HepG2 (cell line): Measurements from ENCODE around the gene CMIP. TPM values are rescaled to one million over a fixed set of nuclear protein-coding genes. Genes with fewer than 3 reads are reported as not detected.

ENCODE experiments used
- AGO1 ChIP-seq: fragments of 200-400 bp; formaldehyde crosslinking; IDR thresholded peaks from 2 replicates; pipeline ENCODE4 v1.6.1; 2017; ENCODE audit warnings: mild to moderate bottlenecking, low read depth, low read length, moderate library complexity; ENCODE audit not compliant: poor library complexity, severe bottlenecking
- ARNTL ChIP-seq: sonication (generic); formaldehyde crosslinking; IDR thresholded peaks from 2 replicates; pipeline ENCODE4 v1.4.0; 2020; ENCODE audit warnings: mild to moderate bottlenecking, missing genetic modification reagents
- CHD4 ChIP-seq: fragments of 200-600 bp; sonication (generic); IDR thresholded peaks from 2 replicates; pipeline ENCODE4 v1.7.0; 2017; ENCODE audit warnings: mild to moderate bottlenecking, low read length, borderline replicate concordance
- E2F2 ChIP-seq: sonication (generic); formaldehyde crosslinking; IDR thresholded peaks from 2 replicates; pipeline ENCODE4 v1.4.0; 2020; ENCODE audit warnings: missing genetic modification reagents, borderline replicate concordance
- FOXP4 ChIP-seq: sonication (generic); formaldehyde crosslinking; IDR thresholded peaks from 2 replicates; pipeline ENCODE4 v1.4.0; 2020; ENCODE audit warnings: missing genetic modification reagents
- KMT2A ChIP-seq: sonication (generic); formaldehyde crosslinking; IDR thresholded peaks from 2 replicates; pipeline ENCODE4 v1.4.0; 2020; ENCODE audit warnings: missing genetic modification reagents
- KMT2B ChIP-seq: IDR thresholded peaks from 2 replicates; pipeline ENCODE4 v1.6.1; 2016; ENCODE audit warnings: missing genetic modification reagents, missing compliant biosample characterization
- LCORL ChIP-seq, 2 experiments: fragments of 450-650 bp in 1 of 2; sonication (generic) in 1 of 2; formaldehyde crosslinking in 1 of 2; IDR thresholded peaks; 2 replicates each; pipeline versions ENCODE4 v1.5.0 to v1.6.1; 2017 to 2020; ENCODE audit warnings: antibody characterized with exemption in 1 of 2, missing genetic modification reagents in 1 of 2
- MEF2D ChIP-seq: sonication (generic); formaldehyde crosslinking; IDR thresholded peaks from 2 replicates; pipeline ENCODE4 v1.5.1; 2020; ENCODE audit warnings: mild to moderate bottlenecking, missing genetic modification reagents
- MEIS2 ChIP-seq: sonication (generic); formaldehyde crosslinking; IDR thresholded peaks from 2 replicates; pipeline ENCODE4 v1.9.0; 2021; ENCODE audit warnings: mild to moderate bottlenecking, missing genetic modification reagents
- STAG1 ChIP-seq: sonication (generic); formaldehyde crosslinking; IDR thresholded peaks from 2 replicates; pipeline ENCODE4 v1.4.0; 2020; ENCODE audit warnings: missing genetic modification reagents
- ZFP90 ChIP-seq: sonication (generic); formaldehyde crosslinking; IDR thresholded peaks from 2 replicates; pipeline ENCODE4 v1.8.0; 2022; ENCODE audit warnings: missing genetic modification reagents, mild to moderate bottlenecking, inconsistent platforms, borderline replicate concordance
- ZNF292 ChIP-seq: sonication (generic); formaldehyde crosslinking; IDR thresholded peaks from 2 replicates; pipeline ENCODE4 v1.8.1; 2022; ENCODE audit warnings: mild to moderate bottlenecking, low read depth, missing genetic modification reagents, borderline replicate concordance
- ZNF562 ChIP-seq: sonication (generic); formaldehyde crosslinking; IDR thresholded peaks from 2 replicates; pipeline ENCODE4 v1.8.0; 2022; ENCODE audit warnings: missing genetic modification reagents, borderline replicate concordance
- ZNF629 ChIP-seq: sonication (generic); formaldehyde crosslinking; conservative IDR thresholded peaks from 2 replicates; pipeline ENCODE4 v1.5.0; 2020; ENCODE audit warnings: missing genetic modification reagents
- ZNF672 ChIP-seq: sonication (generic); formaldehyde crosslinking; IDR thresholded peaks from 2 replicates; pipeline ENCODE4 v1.8.1; 2022; ENCODE audit warnings: missing genetic modification reagents
- ZNF800 ChIP-seq: sonication (generic); formaldehyde crosslinking; IDR thresholded peaks from 2 replicates; pipeline ENCODE4 v1.4.0; 2020; ENCODE audit warnings: missing genetic modification reagents
- polyA plus RNA-seq, 8 experiments: library from polyadenylated mRNA; depleted of rRNA in 3 of 8; stranded (reverse) in 7 of 8; unstranded in 1 of 8; fragments of >200 nt; fragmentation: Illumina TruSeq in 4 of 8; extraction: Trizol in 4 of 8; gene quantifications; 2 replicates each; pipeline versions ENCODE4 v1.2.1 to v1.2.3, GENCODE V29; 2011 to 2016; ENCODE audit warnings: low read depth in 4 of 8, missing spikeins in 1 of 8, mixed read lengths in 1 of 8; ENCODE audit not compliant: insufficient read depth in 1 of 8
- total RNA-seq, 5 experiments: library from RNA; depleted of rRNA; stranded (reverse); fragments of >200 nt; fragmentation: Illumina TruSeq; extraction: Trizol; gene quantifications; 2 replicates each; pipeline ENCODE4 v1.2.3, GENCODE V29; 2016; ENCODE audit warnings: low read depth in 1 of 5
- TF ChIP-seq, protein P1 (sequence below): IDR thresholded peaks from 2 replicates; pipeline ENCODE4 v1.6.1; 2018; ENCODE audit warnings: missing genetic modification reagents
- TF ChIP-seq, protein P2 (sequence below): sonication (generic); formaldehyde crosslinking; IDR thresholded peaks from 2 replicates; pipeline ENCODE4 v1.4.0; 2020; ENCODE audit warnings: missing genetic modification reagents
- TF ChIP-seq, protein P3 (sequence below): sonication (generic); formaldehyde crosslinking; IDR thresholded peaks from 2 replicates; pipeline ENCODE4 v1.8.1; 2023; ENCODE audit warnings: mild to moderate bottlenecking, inconsistent platforms, moderate library complexity, missing genetic modification reagents, borderline replicate concordance

Gene CMIP
- total and polyA plus RNA-seq, 2 of the 13 experiments (the other 11 are each of a cell fraction or from before 2014, with no cell fraction given): 10.9 to 18.1 TPM

DNA sequence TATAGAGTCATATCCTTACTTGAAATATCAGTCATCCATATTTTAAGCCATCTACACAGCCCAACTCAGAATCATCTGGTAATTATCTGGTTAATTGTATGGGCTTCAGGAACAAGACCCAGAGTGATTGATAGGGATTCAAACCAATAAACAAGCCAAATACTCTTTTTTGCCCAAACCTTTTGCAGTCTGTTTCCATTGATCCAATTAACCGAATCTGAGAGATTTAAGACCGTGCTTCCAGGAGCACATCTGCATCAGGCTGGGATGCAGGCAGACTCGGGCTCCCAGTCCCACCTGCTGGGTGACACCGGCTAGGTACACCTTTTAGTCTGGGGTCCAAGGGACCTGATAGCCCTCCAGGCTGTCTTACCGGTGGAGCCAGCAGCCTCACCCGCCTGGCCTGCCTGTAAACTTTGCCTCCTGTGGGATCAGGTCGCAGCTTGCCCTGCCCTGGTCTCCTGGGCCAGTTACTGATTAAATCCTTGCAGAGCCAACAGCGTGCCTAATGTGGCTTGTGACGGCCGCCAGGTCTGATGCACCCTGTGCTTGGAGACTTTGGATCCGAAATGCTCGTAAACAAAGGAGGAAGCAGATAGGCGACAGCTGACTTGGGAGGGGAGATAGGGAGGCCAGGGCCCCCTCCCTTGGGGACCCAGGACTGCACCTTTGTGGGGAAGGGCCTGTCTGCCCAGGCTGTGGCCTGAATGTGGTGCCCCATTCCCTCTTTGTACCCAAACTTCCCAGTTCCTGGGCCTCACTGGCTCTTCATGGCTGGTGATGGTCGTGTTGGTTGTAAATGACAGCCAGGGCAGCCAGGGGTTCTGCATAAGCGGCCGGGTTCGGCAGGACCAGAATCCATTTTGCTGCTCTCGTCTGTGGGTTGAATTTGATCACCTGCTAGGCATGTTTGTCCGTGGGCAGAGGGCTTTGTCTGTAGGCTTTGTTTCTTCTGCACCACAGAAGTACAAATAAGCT is 3.8 kb downstream of the CMIP start (continued):
- peak; percentile 71; the same call in 1 of the 2 replicates for TF ChIP-seq ZNF800
- TF ChIP-seq ZFP90: peak; percentile 84
- peak; percentile 99 for TF ChIP-seq ZNF292 (CRISPR knock-in tag)
- peak; percentile 74 for TF ChIP-seq ZNF629 (CRISPR knock-in tag)
- peak; percentile 45 for TF ChIP-seq STAG1
- no peak for TF ChIP-seq LCORL (IDR thresholded peaks at IDR 0.05)
- peak; percentile 100 for TF ChIP-seq LCORL (CRISPR knock-in tag; IDR thresholded peaks at IDR 0.05)
- peak; percentile 90 for TF ChIP-seq ARNTL (CRISPR knock-in tag)
- TF ChIP-seq, protein P1, sequence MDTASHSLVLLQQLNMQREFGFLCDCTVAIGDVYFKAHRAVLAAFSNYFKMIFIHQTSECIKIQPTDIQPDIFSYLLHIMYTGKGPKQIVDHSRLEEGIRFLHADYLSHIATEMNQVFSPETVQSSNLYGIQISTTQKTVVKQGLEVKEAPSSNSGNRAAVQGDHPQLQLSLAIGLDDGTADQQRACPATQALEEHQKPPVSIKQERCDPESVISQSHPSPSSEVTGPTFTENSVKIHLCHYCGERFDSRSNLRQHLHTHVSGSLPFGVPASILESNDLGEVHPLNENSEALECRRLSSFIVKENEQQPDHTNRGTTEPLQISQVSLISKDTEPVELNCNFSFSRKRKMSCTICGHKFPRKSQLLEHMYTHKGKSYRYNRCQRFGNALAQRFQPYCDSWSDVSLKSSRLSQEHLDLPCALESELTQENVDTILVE: peak; percentile 94
- TF ChIP-seq MEIS2 (CRISPR knock-in tag): peak; percentile 98
- TF ChIP-seq, protein P2, sequence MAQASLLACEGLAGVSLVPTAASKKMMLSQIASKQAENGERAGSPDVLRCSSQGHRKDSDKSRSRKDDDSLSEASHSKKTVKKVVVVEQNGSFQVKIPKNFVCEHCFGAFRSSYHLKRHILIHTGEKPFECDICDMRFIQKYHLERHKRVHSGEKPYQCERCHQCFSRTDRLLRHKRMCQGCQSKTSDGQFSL (CRISPR knock-in tag): peak; percentile 39
- TF ChIP-seq ZNF562 (CRISPR knock-in tag): no peak
- TF ChIP-seq E2F2 (CRISPR knock-in tag): 0 out of 2 replicates have a peak, but pooled peaks have one; percentile 20
- TF ChIP-seq KMT2A: peak; percentile 98
- peak; percentile 35 for TF ChIP-seq AGO1
- TF ChIP-seq, protein P3, sequence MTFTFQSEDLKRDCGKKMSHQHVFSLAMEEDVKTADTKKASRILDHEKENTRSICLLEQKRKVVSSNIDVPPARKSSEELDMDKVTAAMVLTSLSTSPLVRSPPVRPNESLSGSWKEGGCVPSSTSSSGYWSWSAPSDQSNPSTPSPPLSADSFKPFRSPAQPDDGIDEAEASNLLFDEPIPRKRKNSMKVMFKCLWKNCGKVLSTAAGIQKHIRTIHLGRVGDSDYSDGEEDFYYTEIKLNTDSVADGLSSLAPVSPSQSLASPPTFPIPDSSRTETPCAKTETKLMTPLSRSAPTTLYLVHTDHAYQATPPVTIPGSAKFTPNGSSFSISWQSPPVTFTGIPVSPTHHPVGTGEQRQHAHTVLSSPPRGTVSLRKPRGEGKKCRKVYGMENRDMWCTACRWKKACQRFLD (CRISPR knock-in tag): no peak; the same call in 1 of the 2 replicates
- peak; percentile 90 for TF ChIP-seq MEF2D (CRISPR knock-in tag)
- TF ChIP-seq FOXP4 (CRISPR knock-in tag): peak; percentile 99
- TF ChIP-seq KMT2B (CRISPR knock-in tag): peak; percentile 78
- no peak for TF ChIP-seq ZNF672
- no peak for TF ChIP-seq CHD4
